Frontal cortex (tissue), 4 donors: ENCODE results near the gene ZNF175. TPM values are rescaled to one million over a fixed set of nuclear protein-coding genes. Genes with fewer than 3 reads are reported as not detected.

ENCODE experiments used
- DNase-seq, 2 donors: peaks; one replicate each; pipeline ENCODE4 v3.0.0; 2012; ENCODE audit warnings: low spot score in 2 of 2
- FAIRE-seq: peaks from 2 replicates; lab custom pipeline; 2012; peaks lifted over from hg19 to GRCh38; lab: Jason Lieb, UNC
- total RNA-seq: library from RNA; depleted of rRNA; stranded (reverse); fragments of >200 nt; gene quantifications from one replicate; pipeline ENCODE4 v1.2.3, GENCODE V29; 2014
- donor health status: control.
- donor health status: control.
- donor health status: control.

ZNF175 gene
- total RNA-seq, 1 donor from 2014 or later = 7.3 TPM

GRCh38 chr19:51586799-51587198 lies 15.7 kb downstream of the ZNF175 start:
- DNase-seq = no peak
- no peak for FAIRE-seq

- FAIRE-seq (no peak), DNase-seq (no peak)
These were observed 16.4 kb downstream of the ZNF175 start for GRCh38 chr19:51587264-51588191.

DNA sequence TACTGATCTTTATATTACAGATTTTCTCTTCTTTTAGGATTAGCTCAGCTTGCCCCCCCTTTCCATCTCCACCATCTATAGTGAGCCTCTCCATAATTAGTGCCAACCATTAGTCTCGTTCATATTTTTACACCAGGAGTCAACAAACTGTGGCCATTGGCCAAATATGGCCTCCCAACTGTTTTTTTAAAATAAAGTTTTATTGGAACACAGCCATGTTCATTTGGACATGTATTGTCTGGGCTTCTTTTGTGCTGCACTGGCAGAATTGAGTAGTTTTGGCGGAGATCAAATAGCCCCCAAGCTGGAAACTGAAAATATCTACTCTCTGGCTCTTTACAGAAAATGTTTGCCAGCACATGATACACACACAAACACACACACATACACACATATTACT lies 18.4 kb downstream of the ZNF175 start:
- FAIRE-seq (no peak), DNase-seq (no peak)

GRCh38 chr19:51590441-51590840 lies 19.4 kb downstream of the ZNF175 start:
- DNase-seq = no peak
- no peak for FAIRE-seq

DNA sequence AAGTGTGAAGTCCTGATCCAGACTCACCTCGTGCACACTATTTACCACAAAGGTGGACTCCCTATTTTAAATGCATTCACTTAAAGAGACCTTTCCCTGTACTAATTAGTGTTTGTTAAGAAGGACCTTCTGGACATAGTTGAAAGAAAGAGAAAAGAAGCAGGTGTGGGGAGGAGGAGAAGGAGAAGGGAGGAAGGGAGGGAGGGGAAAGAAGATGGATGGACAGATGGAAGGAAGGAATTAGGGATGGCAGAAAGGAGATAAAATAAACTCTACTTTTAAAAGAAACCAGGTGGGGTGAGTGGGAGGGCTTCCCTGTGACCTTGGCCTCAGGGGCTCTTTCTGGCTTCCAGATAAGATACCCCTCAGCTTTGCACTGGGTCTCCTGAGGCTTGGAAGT lies 21.4 kb downstream of the ZNF175 start:
- no peak for DNase-seq
- FAIRE-seq = no peak

- no peak for DNase-seq
- no peak for FAIRE-seq
These were observed 22.2 kb downstream of the ZNF175 start for GRCh38 chr19:51593138-51593890.

- peak; percentile 58 for FAIRE-seq
- DNase-seq = peak; percentile 91 to 97
These were observed 23.1 kb downstream of the ZNF175 start for GRCh38 chr19:51593969-51594773.

DNA sequence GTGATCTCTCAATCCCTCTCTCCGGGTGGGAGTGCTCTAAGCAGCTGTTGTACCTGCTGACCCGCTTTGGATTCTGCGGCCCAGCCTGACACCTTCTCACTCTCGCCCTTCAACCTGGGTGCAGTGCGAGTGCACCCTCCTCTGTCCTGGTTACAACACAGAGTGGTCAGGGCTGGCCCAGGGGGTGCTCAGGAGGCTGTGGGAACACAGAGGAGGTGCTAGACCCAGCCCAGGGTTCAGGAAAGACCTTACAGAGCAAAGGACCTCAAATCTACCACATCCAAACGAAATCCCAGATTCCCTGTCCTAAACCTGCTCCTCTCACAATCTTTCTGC lies 23.7 kb downstream of the ZNF175 start:
- no peak for FAIRE-seq
- DNase-seq = no peak

GRCh38 chr19:51595190-51596175 lies 24.4 kb downstream of the ZNF175 start:
- FAIRE-seq = no peak
- DNase-seq = no peak

- DNase-seq = no peak
- no peak for FAIRE-seq
These were observed 27.3 kb downstream of the ZNF175 start for GRCh38 chr19:51598159-51598915.

GRCh38 chr19:51599084-51599483 lies 28.0 kb downstream of the ZNF175 start:
- no peak for FAIRE-seq

DNA sequence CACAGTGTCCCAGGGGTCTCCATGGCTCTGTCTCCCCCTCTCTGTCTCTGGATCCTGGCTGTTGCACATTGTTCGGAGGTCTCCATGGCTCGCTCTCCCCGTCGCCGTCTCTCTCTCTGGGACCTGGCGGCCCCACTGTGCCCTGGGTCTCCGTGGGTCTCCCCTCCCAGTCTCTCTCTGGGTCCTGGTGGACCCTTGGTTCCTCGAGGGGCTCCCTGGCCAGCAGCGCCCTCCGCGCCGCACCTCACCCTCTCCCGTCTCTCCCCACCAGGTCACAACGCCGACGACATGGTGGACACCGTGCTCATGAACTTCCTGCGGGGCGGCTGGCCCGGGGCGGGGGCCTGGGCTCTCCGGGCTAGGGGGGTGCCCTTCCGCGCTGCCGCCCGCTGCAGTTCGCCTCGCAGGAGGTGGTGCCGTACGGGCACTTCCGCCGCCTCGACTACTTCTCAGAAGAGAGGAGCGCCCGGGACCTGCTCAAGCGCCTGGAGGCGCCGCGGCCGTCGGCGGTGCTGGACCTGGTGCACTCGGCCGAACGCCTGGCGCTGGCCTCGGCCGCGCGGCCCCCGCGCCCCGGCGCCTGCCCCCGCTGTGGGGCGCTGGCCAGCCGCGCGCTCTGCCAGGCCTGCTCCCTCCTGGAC lies 30.0 kb downstream of the ZNF175 start:
- DNase-seq (no peak), FAIRE-seq (no peak)

More at GRCh38 chr19:51599084-51599483, 28.0 kb downstream of the ZNF175 start:
- DNase-seq = no peak

DNA sequence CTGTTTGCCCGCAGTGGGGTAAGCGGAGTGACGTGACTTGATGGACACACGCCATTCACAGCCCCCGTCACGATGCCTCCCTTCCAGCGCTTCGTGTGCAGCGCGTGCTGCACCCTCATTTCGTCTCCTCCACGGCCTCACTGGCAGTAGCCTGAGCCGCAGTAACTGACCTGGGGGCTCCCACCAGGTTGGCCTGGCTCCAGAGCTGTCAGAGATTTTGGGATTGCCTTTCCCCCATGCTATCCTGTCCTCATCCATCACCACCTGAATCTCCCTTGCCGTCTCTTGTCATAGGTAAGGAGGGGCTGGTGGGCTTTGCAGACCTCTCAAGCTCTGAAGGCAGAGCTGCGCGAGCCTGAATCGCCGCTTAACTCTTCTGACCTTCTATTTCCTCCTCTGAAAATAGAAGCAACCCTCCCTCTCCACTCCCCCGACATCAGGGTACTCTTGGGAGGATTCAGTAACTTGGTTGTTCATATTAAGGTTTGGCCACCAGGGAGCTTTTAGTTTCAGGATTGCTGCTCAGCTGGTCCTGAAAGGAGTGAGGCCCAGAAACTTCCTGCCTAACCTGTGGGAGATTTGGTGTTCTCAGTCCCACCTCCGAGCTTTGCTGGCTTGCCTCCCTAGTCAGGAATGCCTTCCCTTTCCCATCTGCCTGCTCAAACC lies 31.2 kb downstream of the ZNF175 start:
- DNase-seq (no peak), FAIRE-seq (no peak)

DNA sequence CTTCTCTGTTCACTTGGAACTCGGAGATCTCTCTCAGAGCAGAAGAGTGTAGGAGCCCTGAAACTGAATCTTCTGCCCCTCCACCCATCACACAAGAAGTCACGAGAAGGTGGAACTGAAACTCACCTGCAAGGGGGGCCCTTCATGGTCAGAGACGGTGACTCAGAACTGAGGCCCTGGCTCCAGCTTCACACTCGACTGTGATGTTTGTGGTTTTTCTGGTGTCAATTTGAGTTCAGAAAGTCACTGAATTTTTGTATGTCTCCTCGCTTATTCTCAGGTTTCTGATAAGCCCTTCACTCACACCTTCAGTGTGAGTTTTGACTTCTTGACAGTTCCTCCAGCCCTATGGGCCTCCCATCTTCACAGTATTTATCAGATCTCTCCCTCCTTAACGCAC lies 36.0 kb downstream of the ZNF175 start:
- DNase-seq = no peak
- FAIRE-seq = no peak

DNA sequence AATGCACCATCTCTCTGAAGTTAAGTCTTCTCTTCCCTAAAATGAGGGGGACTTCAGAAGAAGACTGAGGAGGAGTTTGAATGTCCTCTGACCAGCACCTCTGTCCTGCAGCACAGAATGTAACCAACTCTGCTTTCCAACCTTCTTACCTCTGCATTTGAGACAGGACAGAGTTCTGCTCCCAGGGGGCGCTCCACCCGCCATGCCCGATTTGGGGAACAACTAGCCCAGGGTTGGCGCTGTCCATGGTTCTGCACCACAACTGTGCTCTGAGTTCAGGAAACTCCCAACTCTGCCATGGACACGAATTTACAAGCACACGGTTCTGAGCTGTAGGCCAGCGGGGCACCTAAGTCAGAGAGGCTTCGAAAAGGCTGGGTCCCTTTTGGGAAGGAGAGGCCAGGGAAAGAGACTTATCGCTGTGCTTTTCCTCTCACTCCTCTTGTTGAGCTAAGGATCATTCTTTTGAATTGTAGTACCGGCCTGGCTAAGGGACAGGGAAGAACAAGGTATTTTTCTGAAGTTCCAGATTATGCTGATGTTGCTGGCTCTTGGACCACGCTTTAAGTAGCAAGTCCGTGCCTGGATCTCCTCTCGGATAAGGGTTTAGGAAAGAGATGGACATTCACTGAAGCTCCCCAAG lies 37.0 kb downstream of the ZNF175 start:
- FAIRE-seq = no peak
- peak in 1 of 2 donors; percentile 33 for DNase-seq

DNA sequence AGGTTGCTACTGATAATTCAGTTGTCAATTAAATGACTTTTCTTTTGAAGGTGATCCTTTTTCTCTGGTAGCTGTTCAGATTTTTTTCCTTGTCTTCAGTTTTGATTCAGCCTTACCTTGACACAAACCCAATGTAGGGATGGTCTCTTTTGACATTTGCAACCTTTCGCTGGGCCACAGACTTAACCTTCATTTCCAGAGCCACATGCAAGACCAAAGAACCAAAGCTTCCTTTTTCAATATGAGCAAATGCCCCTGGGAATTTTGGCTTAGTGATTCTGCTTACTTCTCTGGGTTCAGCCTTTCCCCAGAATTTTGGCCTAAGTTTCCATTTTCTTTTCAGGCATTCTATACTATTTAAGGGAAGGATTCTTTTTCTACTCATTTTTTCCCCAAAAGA lies 39.5 kb downstream of the ZNF175 start:
- FAIRE-seq = no peak

GRCh38 chr19:51614789-51615188 lies 43.7 kb downstream of the ZNF175 start:
- FAIRE-seq = no peak
- DNase-seq = no peak

More for the DNA sequence above, 39.5 kb downstream of the ZNF175 start:
- no peak for DNase-seq
